ENCODE results near the gene DOCK9. TPM values are rescaled to one million over a fixed set of nuclear protein-coding genes. Genes with fewer than 3 reads are reported as not detected.

Gene DOCK9
- total and polyA plus RNA-seq, 2 donors (not counting 1 experiment from before 2014, with no cell fraction given): 18.5 to 28.0 TPM

DNA sequence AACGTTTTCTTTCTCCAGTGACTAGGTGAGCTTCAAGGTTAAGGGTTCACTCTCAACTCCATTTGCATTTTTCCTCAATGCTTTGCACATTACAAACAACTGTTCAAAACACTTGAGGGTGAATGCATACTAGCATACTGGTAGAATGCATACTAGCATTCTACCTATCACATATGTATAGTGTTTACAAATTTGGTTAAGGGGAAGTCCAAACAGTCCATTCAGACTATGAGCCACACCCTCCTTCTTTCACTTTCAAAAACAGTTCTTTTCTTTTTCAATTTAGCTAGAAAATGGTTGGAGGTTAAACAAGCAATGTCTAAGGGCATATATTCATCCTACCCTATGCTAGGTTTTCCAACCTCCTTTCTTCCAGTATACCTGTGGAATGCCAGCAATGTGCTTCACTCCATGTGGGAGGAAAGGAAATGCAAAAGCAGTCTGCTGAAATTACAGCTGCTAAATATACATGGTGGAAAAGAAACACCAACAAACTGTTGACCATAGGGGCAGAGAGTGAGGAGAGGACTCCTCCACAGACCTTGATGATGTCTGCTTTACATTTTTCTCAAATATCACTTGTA, 102.6 kb downstream of the DOCK9 start:
- intact Hi-C loops (cut with micrococcal nuclease): no loop called here
- peak overlapping the region in 1 of 5 experiments; percentile 18 for H3K4me3 ChIP-seq (ENCODE audit: control extremely low read depth in 1 of 5, extremely low read depth in 1 of 5, insufficient read depth in 1 of 5, low read depth in 2 of 5, low read length in 4 of 5)
- DNase-seq (peak; percentile 26), ATAC-seq (ENCODE audit: low read depth) (no peak)
- H3K27ac ChIP-seq (ENCODE audit: low read length in 2 of 2): no peak overlapping the region
- Mint-ChIP-seq H3K27ac (no peak overlapping the region), H3K4me3 (peak overlapping the region; percentile 17), H3K9me3 (ENCODE audit: insufficient read depth) (no peaks in the 10 kb centered on the region), H3K4me1 (peaks cover 15% of the 10 kb centered on the region), H3K27me3 (no peaks in the 10 kb centered on the region)
- H2AFZ ChIP-seq (ENCODE audit: insufficient read depth, low read depth, low read length, poor library complexity, severe bottlenecking): peak overlapping the region; percentile 30
- H3K79me2 ChIP-seq (ENCODE audit: control insufficient read depth, insufficient read depth, low read length): no peaks in the 10 kb centered on the region
- H3K4me1 ChIP-seq (ENCODE audit: control insufficient read depth in 2 of 2, insufficient read depth in 2 of 2, low read length in 2 of 2): peaks cover 12 to 13% of the 10 kb centered on the region in 2 donors
- peaks cover 0 to 17% (median 11%) of the 10 kb centered on the region in 3 donors for H3K9me3 ChIP-seq (ENCODE audit: control extremely low read depth in 1 of 3, control insufficient read depth in 2 of 3, insufficient read depth in 1 of 3, low read length in 2 of 3)
- POLR2A ChIA-PET: no interaction called here
- no peaks in the 10 kb centered on the region for H3K27me3 ChIP-seq (replicated peaks in 1 of 4; ENCODE audit: control extremely low read depth in 1 of 4, control insufficient read depth in 3 of 4, insufficient read depth in 4 of 4, low read length in 3 of 4)
- H3K36me3 ChIP-seq (replicated peaks in 1 of 2; ENCODE audit: control extremely low read depth in 1 of 2, control insufficient read depth in 1 of 2, extremely low read depth in 1 of 2, insufficient read depth in 2 of 2, low read length in 1 of 2): peaks cover 0 to 15% of the 10 kb centered on the region in 2 experiments
- 86% methylated on average over 1 of the region's 1 CpG for WGBS (ENCODE audit: insufficient coverage)
- TF ChIP-seq EZH2 (IDR thresholded peaks at IDR 0.05; ENCODE audit: borderline replicate concordance, insufficient read depth, low read depth, low read length, poor library complexity, severe bottlenecking): no peak
- TF ChIP-seq, protein P1, sequence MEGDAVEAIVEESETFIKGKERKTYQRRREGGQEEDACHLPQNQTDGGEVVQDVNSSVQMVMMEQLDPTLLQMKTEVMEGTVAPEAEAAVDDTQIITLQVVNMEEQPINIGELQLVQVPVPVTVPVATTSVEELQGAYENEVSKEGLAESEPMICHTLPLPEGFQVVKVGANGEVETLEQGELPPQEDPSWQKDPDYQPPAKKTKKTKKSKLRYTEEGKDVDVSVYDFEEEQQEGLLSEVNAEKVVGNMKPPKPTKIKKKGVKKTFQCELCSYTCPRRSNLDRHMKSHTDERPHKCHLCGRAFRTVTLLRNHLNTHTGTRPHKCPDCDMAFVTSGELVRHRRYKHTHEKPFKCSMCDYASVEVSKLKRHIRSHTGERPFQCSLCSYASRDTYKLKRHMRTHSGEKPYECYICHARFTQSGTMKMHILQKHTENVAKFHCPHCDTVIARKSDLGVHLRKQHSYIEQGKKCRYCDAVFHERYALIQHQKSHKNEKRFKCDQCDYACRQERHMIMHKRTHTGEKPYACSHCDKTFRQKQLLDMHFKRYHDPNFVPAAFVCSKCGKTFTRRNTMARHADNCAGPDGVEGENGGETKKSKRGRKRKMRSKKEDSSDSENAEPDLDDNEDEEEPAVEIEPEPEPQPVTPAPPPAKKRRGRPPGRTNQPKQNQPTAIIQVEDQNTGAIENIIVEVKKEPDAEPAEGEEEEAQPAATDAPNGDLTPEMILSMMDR (IDR thresholded peaks at IDR 0.05): no peak
- no peak overlapping the region for H3K9ac ChIP-seq (ENCODE audit: low read length)
- no peaks in the 10 kb centered on the region for H4K20me1 ChIP-seq (ENCODE audit: control insufficient read depth, insufficient read depth, low read length, poor library complexity, severe bottlenecking)
- H3K4me2 ChIP-seq (replicated peaks; ENCODE audit: low read depth, low read length, poor library complexity, severe bottlenecking): peak overlapping the region; percentile 45
- CTCF ChIA-PET: interaction anchor here (0.9 to 1.1 kb wide), 2 partner anchors 37 to 391 kb away, joined by 3 to 4 read pairs; no protein-coding TSS in a partner anchor

DNA sequence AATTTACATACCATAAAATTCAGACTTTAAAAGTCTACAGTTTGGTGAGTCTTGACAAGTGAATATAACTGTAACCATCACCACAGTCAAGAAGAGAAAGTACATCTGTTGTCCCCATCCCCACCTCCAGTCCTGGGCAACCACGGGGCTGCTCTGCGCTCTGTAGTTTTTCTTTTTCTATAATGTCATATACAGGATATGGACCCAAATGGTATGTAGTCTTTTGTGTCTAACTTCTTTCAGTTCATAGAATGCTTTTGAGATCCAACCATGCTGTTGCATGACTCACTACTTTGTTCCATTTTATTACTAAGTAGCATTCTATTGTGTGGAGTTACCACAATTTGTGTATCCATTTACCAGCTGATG, 103.9 kb downstream of the DOCK9 start:
- POLR2A ChIA-PET: no interaction called here
- TF ChIP-seq, protein P1 (IDR thresholded peaks at IDR 0.05): no peak
- TF ChIP-seq EZH2 (IDR thresholded peaks at IDR 0.05; ENCODE audit: borderline replicate concordance, insufficient read depth, low read depth, low read length, poor library complexity, severe bottlenecking): no peak

More for the DNA sequence above, 103.9 kb downstream of the DOCK9 start:
- Mint-ChIP-seq H3K4me3 (no peak overlapping the region), H3K9me3 (ENCODE audit: insufficient read depth) (no peaks in the 10 kb centered on the region), H3K4me1 (peaks cover 15% of the 10 kb centered on the region), H3K27me3 (no peaks in the 10 kb centered on the region), H3K27ac (no peak overlapping the region)
- no peak for ATAC-seq (ENCODE audit: low read depth)
- WGBS (ENCODE audit: insufficient coverage): no CpG with 5 or more reads among the region's 2 CpGs
- Histone ChIP-seq H3K79me2 (ENCODE audit: control insufficient read depth, insufficient read depth, low read length) (no peaks in the 10 kb centered on the region), H3K4me2 (replicated peaks; ENCODE audit: low read depth, low read length, poor library complexity, severe bottlenecking) (no peak overlapping the region), H3K4me3 (ENCODE audit: control extremely low read depth in 1 of 5, extremely low read depth in 1 of 5, insufficient read depth in 1 of 5, low read depth in 2 of 5, low read length in 4 of 5) (no peak overlapping the region), H3K27me3 (replicated peaks in 1 of 4; ENCODE audit: control extremely low read depth in 1 of 4, control insufficient read depth in 3 of 4, insufficient read depth in 4 of 4, low read length in 3 of 4) (no peaks in the 10 kb centered on the region), H2AFZ (ENCODE audit: insufficient read depth, low read depth, low read length, poor library complexity, severe bottlenecking) (no peak overlapping the region), H3K9ac (ENCODE audit: low read length) (no peak overlapping the region), H3K27ac (ENCODE audit: low read length in 2 of 2) (no peak overlapping the region), H4K20me1 (ENCODE audit: control insufficient read depth, insufficient read depth, low read length, poor library complexity, severe bottlenecking) (no peaks in the 10 kb centered on the region), H3K36me3 (replicated peaks in 1 of 2; ENCODE audit: control extremely low read depth in 1 of 2, control insufficient read depth in 1 of 2, extremely low read depth in 1 of 2, insufficient read depth in 2 of 2, low read length in 1 of 2) (peaks cover 0 to 9% of the 10 kb centered on the region in 2 experiments), H3K9me3 (ENCODE audit: control extremely low read depth in 1 of 3, control insufficient read depth in 2 of 3, insufficient read depth in 1 of 3, low read length in 2 of 3) (peaks cover 0 to 17% (median 11%) of the 10 kb centered on the region in 3 donors), H3K4me1 (ENCODE audit: control insufficient read depth in 2 of 2, insufficient read depth in 2 of 2, low read length in 2 of 2) (peaks cover 12 to 13% of the 10 kb centered on the region in 2 donors)
- CTCF ChIA-PET: no interaction called here
- no peak for DNase-seq
- intact Hi-C loops (cut with micrococcal nuclease): no loop called here
